ENCODE measurements around the gene PLCL1.

DNA sequence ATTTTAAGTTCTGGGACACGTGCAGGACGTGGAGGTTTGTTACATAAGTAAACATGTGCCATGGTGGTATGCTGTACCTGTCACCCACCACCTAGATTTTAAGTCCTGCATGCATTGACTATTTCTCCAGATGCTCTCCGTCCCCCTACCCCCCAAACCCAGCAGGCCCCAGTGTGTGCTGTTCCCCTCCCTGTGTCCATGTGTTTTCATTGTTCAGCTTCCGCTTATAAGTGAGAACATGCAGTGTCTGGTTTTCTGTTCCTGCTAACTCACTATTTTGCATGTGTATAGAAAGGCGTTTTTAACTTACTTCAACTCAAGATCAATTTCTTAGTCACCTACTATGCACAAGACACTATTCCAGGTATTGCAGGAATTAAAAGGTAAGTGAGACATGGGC lies 128.0 kb downstream of the PLCL1 start:
- TF ChIP-seq CTCF (IDR thresholded peaks at IDR 0.05) (no peak), E2F5 (CRISPR knock-in tag; IDR thresholded peaks at IDR 0.05) (no peak)

Data from WTC11 (cell line).